PC-3 (cell line): Measurements from ENCODE around the gene ADORA2B. TPM values are rescaled to one million over a fixed set of nuclear protein-coding genes. Genes with fewer than 3 reads are reported as not detected.

Experiments
- ATAC-seq: fragments of 200-7000 bp; cut with Tn5 transposase; 2 replicates; pipeline ENCODE4 v1.9.1; 2020; ENCODE audit warnings: mild to moderate bottlenecking, moderate library complexity
- BruUV-seq: library from RNA; stranded (reverse); fragments of 400-500 nt; replicated peaks from 2 replicates; lab custom pipeline; 2021; lab: Mats Ljungman, UMichigan
- CTCF ChIA-PET: fragments of 300-600 bp; sonication (Branson Sonifier 250); formaldehyde crosslinking; loops from one replicate; lab custom pipeline; 2022; ENCODE audit warnings: antibody characterized with exemption; lab: Charles Lee
- POLR2A ChIA-PET: fragments of 300-600 bp; sonication (Branson Sonifier 250); formaldehyde crosslinking; loops from one replicate; lab custom pipeline; 2022; ENCODE audit warnings: antibody characterized with exemption; ENCODE audit not compliant: unreplicated experiment; lab: Charles Lee
- DNase-seq: peaks from one replicate; pipeline ENCODE4 v3.0.0-alpha.2; 2015
- H2AFZ ChIP-seq: fragments of 300-600 bp; sonication (generic); 2 replicates; pipeline ENCODE4 v1.6.0; 2016; ENCODE audit warnings: antibody characterized with exemption, low read length
- H3F3A ChIP-seq: fragments of 300-600 bp; sonication (generic); one replicate; pipeline ENCODE4 v1.6.0; 2017; ENCODE audit warnings: antibody characterized with exemption, low read length, control low read depth, mild to moderate bottlenecking; ENCODE audit not compliant: unreplicated experiment
- H3K27ac ChIP-seq: fragments of 300-600 bp; sonication (generic); 2 replicates; pipeline ENCODE4 v1.5.1; 2016; ENCODE audit warnings: mild to moderate bottlenecking, low read length
- H3K27me3 ChIP-seq: fragments of 300-600 bp; sonication (generic); 2 replicates; pipeline ENCODE4 v1.6.1; 2016; ENCODE audit warnings: low read length, mixed read lengths
- H3K36me3 ChIP-seq: fragments of 300-600 bp; sonication (generic); 2 replicates; pipeline ENCODE4 v1.6.1; 2016; ENCODE audit warnings: low read depth, mixed run types, low read length, mixed read lengths
- H3K4me1 ChIP-seq: fragments of 300-600 bp; sonication (generic); 2 replicates; pipeline ENCODE4 v1.5.1; 2016; ENCODE audit warnings: low read length; ENCODE audit not compliant: insufficient read depth
- H3K4me2 ChIP-seq: fragments of 300-600 bp; sonication (generic); 2 replicates; pipeline ENCODE4 v1.6.0; 2016; ENCODE audit warnings: low read length
- H3K4me3 ChIP-seq: fragments of 300-600 bp; sonication (generic); 2 replicates; pipeline ENCODE4 v1.5.1; 2016; ENCODE audit warnings: mild to moderate bottlenecking, low read length, mixed read lengths
- H3K79me2 ChIP-seq: fragments of 300-600 bp; sonication (generic); 2 replicates; pipeline ENCODE4 v1.6.1; 2017; ENCODE audit warnings: low read length, mixed read lengths
- H3K9ac ChIP-seq: fragments of 300-600 bp; sonication (generic); 2 replicates; pipeline ENCODE4 v1.6.0; 2016; ENCODE audit warnings: mild to moderate bottlenecking, low read length
- H3K9me2 ChIP-seq: fragments of 300-600 bp; sonication (generic); replicated peaks from 2 replicates; pipeline ENCODE4 v1.6.1; 2016; ENCODE audit warnings: mixed run types, low read length, mixed read lengths
- H3K9me3 ChIP-seq: fragments of 300-600 bp; sonication (generic); 2 replicates; pipeline ENCODE4 v1.6.1; 2016; ENCODE audit warnings: low read length, mixed read lengths
- H4K20me1 ChIP-seq: fragments of 300-600 bp; sonication (generic); 2 replicates; pipeline ENCODE4 v1.6.1; 2016; ENCODE audit warnings: low read length, mixed read lengths
- CTCF ChIP-seq: fragments of 300-600 bp; sonication (generic); conservative IDR thresholded peaks from 2 replicates; pipeline ENCODE4 v1.5.1; 2017; ENCODE audit warnings: antibody characterized with exemption, low read depth, mild to moderate bottlenecking, low read length
- EZH2 ChIP-seq: fragments of 300-600 bp; sonication (generic); IDR thresholded peaks from one replicate; pipeline ENCODE4 v1.6.1; 2017; ENCODE audit warnings: antibody characterized with exemption, mild to moderate bottlenecking, low read length; ENCODE audit not compliant: unreplicated experiment
- EZH2phosphoT487 ChIP-seq: fragments of 300-600 bp; sonication (generic); IDR thresholded peaks from 2 replicates; pipeline ENCODE4 v1.6.1; 2018; ENCODE audit warnings: mild to moderate bottlenecking, antibody characterized with exemption, low read length, borderline replicate concordance
- intact Hi-C: fragments of 100-400 bp; cut with micrococcal nuclease; formaldehyde crosslinking; loops from 2 replicates; pipeline ENCODE4 v1.9.0; 2023
- total RNA-seq: library from RNA; depleted of rRNA; stranded (reverse); fragments of >200 nt; gene quantifications from 2 replicates; pipeline ENCODE4 v1.2.3, GENCODE V29; 2014

Gene ADORA2B
- total RNA-seq, 1 experiment from 2014 or later = 118 TPM

- Histone ChIP-seq H2AFZ (no peak overlapping the region), H3F3A (peaks cover 6% of the 10 kb centered on the region), H3K4me2 (peak overlapping the region; percentile 96), H3K9me3 (no peaks in the 10 kb centered on the region), H4K20me1 (0 out of 2 replicates have a peak, but pooled peaks cover 4% of the 10 kb centered on the region), H3K4me1 (peaks cover 48% of the 10 kb centered on the region), H3K27me3 (no peaks in the 10 kb centered on the region), H3K9ac (peak overlapping the region; percentile 99), H3K4me3 (peak overlapping the region; percentile 81), H3K36me3 (peaks cover 12% of the 10 kb centered on the region), H3K9me2 (no peaks in the 10 kb centered on the region), H3K79me2 (peaks cover 72% of the 10 kb centered on the region), H3K27ac (peak overlapping the region; percentile 83)
- TF ChIP-seq EZH2phosphoT487 = no peak
- TF ChIP-seq EZH2 = no peak
- no peak for TF ChIP-seq CTCF
- ATAC-seq (peak; percentile 40), DNase-seq (peak; percentile 77)
- intact Hi-C loops = loop anchor here (1.0 to 5.0 kb wide), 3 partner anchors 19 to 120 kb away; no protein-coding TSS in a partner anchor
- ChIA-PET CTCF (no interaction called here), POLR2A (interaction anchor here (0.6 to 1.2 kb wide), 2 partner anchors 52 to 161 kb away, joined by 6 to 8 read pairs; partner anchors contain the start of genes TTC19 and ZSWIM7)
- BruUV-seq = no TSS peak
Observed at GRCh38 chr17:15947271-15947670, 2.3 kb downstream of the ADORA2B start.

- Histone ChIP-seq H3K27me3 (no peaks in the 10 kb centered on the region), H3K9me3 (no peaks in the 10 kb centered on the region), H3K36me3 (peaks cover 12% of the 10 kb centered on the region), H3K4me2 (peak overlapping the region; percentile 96), H3K79me2 (peaks cover 81% of the 10 kb centered on the region), H3K4me3 (peak overlapping the region; percentile 81), H4K20me1 (0 out of 2 replicates have a peak, but pooled peaks cover 4% of the 10 kb centered on the region), H3K4me1 (peaks cover 49% of the 10 kb centered on the region), H3K9ac (peak overlapping the region; percentile 99), H3F3A (peaks cover 4% of the 10 kb centered on the region), H3K9me2 (no peaks in the 10 kb centered on the region), H2AFZ (no peak overlapping the region), H3K27ac (peak overlapping the region; percentile 83)
- no peak for TF ChIP-seq EZH2phosphoT487
- peak; percentile 60 for DNase-seq
- CTCF ChIA-PET = no interaction called here
- POLR2A ChIA-PET = no interaction called here
- ATAC-seq = no peak
- intact Hi-C loops = loop anchor here (1.0 to 5.0 kb wide), 3 partner anchors 18 to 121 kb away; no protein-coding TSS in a partner anchor
- BruUV-seq = no TSS peak
Observed at GRCh38 chr17:15947976-15948752, 3.2 kb downstream of the ADORA2B start.

- TF ChIP-seq EZH2 (no peak), CTCF (no peak), EZH2phosphoT487 (no peak)
- no peaks in the 10 kb centered on the region for H3K9me3 ChIP-seq
- H3K27me3 ChIP-seq = no peaks in the 10 kb centered on the region
- no peak overlapping the region for H2AFZ ChIP-seq
- H3K27ac ChIP-seq = 0 out of 2 replicates have a peak overlapping the region, but pooled peaks have one; percentile 4
- DNase-seq (peak; percentile 2), ATAC-seq (no peak)
- H3K9ac ChIP-seq = no peak overlapping the region
- H3F3A ChIP-seq = peaks cover 11% of the 10 kb centered on the region
- H3K4me2 ChIP-seq = no peak overlapping the region
- no TSS peak for BruUV-seq
- H3K36me3 ChIP-seq = peaks cover 16% of the 10 kb centered on the region
- 0 out of 2 replicates have a peak, but pooled peaks cover 4% of the 10 kb centered on the region for H4K20me1 ChIP-seq
- POLR2A ChIA-PET = no interaction called here
- peaks cover 97% of the 10 kb centered on the region for H3K79me2 ChIP-seq
- intact Hi-C loops = no loop called here
- peaks cover 57% of the 10 kb centered on the region for H3K4me1 ChIP-seq
- CTCF ChIA-PET = no interaction called here
- no peak overlapping the region for H3K4me3 ChIP-seq
- no peaks in the 10 kb centered on the region for H3K9me2 ChIP-seq
Observed at GRCh38 chr17:15951368-15952047, 6.6 kb downstream of the ADORA2B start.
